MCF 10A (cell line): ENCODE data around the gene SMYD3. TPM values are rescaled to one million over a fixed set of nuclear protein-coding genes. Genes with fewer than 3 reads are reported as not detected.

ENCODE experiments used
- BruUV-seq: library from RNA; stranded (reverse); fragments of 400-500 nt; replicated peaks from 2 replicates; lab custom pipeline; 2021; lab: Mats Ljungman, UMichigan
- CTCF ChIA-PET: fragments of 300-600 bp; sonication (Branson Sonifier 250); formaldehyde crosslinking; extraction: SDS; loops from one replicate; lab custom pipeline; 2021; ENCODE audit warnings: antibody characterized with exemption, inconsistent platforms; lab: Yijun Ruan, JAX
- POLR2A ChIA-PET: fragments of 300-600, 350-650 bp; sonication (Branson Sonifier 250); formaldehyde crosslinking; extraction: SDS; loops from one replicate; lab custom pipeline; 2020; ENCODE audit warnings: antibody characterized with exemption, inconsistent platforms; lab: Yijun Ruan, JAX
- DNase-seq: peaks from one replicate; pipeline ENCODE4 v3.0.0-alpha.2; 2018; ENCODE audit not compliant: unreplicated experiment
- H3K27ac Mint-ChIP-seq: one replicate; pipeline ENCODE4 v1.8.0; 2022; ENCODE audit warnings: mild to moderate bottlenecking, low read depth, mixed read lengths; ENCODE audit not compliant: unreplicated experiment
- H3K27me3 Mint-ChIP-seq: one replicate; pipeline ENCODE4 v1.8.0; 2022; ENCODE audit warnings: mixed read lengths; ENCODE audit not compliant: insufficient read depth, unreplicated experiment
- H3K36me3 Mint-ChIP-seq: one replicate; pipeline ENCODE4 v1.8.0; 2022; ENCODE audit warnings: mild to moderate bottlenecking, moderate library complexity, mixed read lengths; ENCODE audit not compliant: insufficient read depth, unreplicated experiment
- H3K4me1 Mint-ChIP-seq: one replicate; pipeline ENCODE4 v1.8.0; 2022; ENCODE audit warnings: mixed read lengths; ENCODE audit not compliant: insufficient read depth, unreplicated experiment
- H3K4me3 Mint-ChIP-seq: one replicate; pipeline ENCODE4 v1.8.0; 2022; ENCODE audit warnings: mild to moderate bottlenecking, moderate library complexity, mixed read lengths; ENCODE audit not compliant: unreplicated experiment
- H3K9me3 Mint-ChIP-seq: one replicate; pipeline ENCODE4 v1.8.0; 2022; ENCODE audit warnings: mixed read lengths; ENCODE audit not compliant: unreplicated experiment
- intact Hi-C: fragments of 100-400 bp; cut with micrococcal nuclease; formaldehyde crosslinking; loops from 2 replicates; pipeline ENCODE4 v1.14.1; 2022
- total RNA-seq: library from RNA; stranded (reverse); gene quantifications from 2 replicates; pipeline ENCODE4 v1.2.3, GENCODE V29; 2022
- TF ChIP-seq, protein P1 (sequence below): fragments of 200-600 bp; IDR thresholded peaks from one replicate; pipeline ENCODE4 v1.8.0; 2022; ENCODE audit warnings: antibody characterized with exemption, mild to moderate bottlenecking; ENCODE audit not compliant: unreplicated experiment

Gene SMYD3
- total RNA-seq, 1 experiment from 2014 or later, result 26.9 TPM

DNA sequence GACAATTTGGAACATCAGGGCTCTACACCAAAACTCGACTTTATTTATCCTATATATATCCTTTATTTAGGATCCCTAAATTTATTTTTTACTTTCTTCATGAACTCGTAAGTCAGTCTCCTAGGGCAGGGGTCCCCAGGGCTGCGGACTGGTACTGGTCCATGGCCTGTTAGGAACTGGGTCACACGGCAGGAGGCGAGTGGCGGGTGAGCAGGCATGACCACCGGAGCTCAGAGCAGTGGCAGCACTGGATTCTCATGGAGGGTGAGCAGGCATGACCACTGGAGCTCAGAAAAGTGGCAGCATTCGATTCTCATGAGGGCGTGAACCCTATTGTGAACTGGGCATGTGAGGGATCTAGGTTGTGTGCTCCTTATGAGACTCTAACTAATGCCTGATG is 427.0 kb downstream of the SMYD3 start:
- BruUV-seq, result no TSS peak
- Mint-ChIP-seq H3K4me3 (no peak overlapping the region), H3K27me3 (no peaks in the 10 kb centered on the region), H3K9me3 (peaks cover 8% of the 10 kb centered on the region), H3K27ac (no peak overlapping the region), H3K36me3 (no peaks in the 10 kb centered on the region), H3K4me1 (no peaks in the 10 kb centered on the region)
- ChIA-PET POLR2A (interaction anchor here (2.0 kb wide), 1 partner anchor 12 kb away, joined by 5 read pairs; no protein-coding TSS in a partner anchor), CTCF (interaction anchor here (0.7 to 1.0 kb wide), 2 partner anchors 13 to 77 kb away, joined by 4 to 5 read pairs; no protein-coding TSS in a partner anchor)
- TF ChIP-seq, protein P1, sequence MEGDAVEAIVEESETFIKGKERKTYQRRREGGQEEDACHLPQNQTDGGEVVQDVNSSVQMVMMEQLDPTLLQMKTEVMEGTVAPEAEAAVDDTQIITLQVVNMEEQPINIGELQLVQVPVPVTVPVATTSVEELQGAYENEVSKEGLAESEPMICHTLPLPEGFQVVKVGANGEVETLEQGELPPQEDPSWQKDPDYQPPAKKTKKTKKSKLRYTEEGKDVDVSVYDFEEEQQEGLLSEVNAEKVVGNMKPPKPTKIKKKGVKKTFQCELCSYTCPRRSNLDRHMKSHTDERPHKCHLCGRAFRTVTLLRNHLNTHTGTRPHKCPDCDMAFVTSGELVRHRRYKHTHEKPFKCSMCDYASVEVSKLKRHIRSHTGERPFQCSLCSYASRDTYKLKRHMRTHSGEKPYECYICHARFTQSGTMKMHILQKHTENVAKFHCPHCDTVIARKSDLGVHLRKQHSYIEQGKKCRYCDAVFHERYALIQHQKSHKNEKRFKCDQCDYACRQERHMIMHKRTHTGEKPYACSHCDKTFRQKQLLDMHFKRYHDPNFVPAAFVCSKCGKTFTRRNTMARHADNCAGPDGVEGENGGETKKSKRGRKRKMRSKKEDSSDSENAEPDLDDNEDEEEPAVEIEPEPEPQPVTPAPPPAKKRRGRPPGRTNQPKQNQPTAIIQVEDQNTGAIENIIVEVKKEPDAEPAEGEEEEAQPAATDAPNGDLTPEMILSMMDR, result no peak
- no peak for DNase-seq
- intact Hi-C loops, result no loop called here

DNA sequence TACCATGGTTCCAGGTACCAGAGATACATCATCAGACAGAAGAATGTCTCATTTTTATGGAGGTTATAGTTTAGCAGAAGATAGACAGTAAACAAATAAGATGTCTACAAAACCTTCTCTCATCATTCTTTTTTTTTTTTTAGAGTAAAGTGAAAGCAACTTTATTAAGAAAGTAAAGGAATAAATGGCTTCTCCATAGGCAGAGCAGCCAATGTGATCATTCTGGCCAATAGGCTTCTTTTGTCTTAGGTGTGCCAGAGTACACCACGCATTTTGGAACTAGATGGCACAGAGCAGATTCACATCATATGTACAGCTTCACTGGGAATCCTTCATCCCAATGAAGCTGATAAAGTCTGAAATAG is 428.2 kb downstream of the SMYD3 start:
- Mint-ChIP-seq H3K36me3 (no peaks in the 10 kb centered on the region), H3K27me3 (no peaks in the 10 kb centered on the region), H3K9me3 (peaks cover 8% of the 10 kb centered on the region), H3K4me3 (no peak overlapping the region), H3K27ac (no peak overlapping the region), H3K4me1 (no peaks in the 10 kb centered on the region)
- ChIA-PET POLR2A (no interaction called here), CTCF (no interaction called here)
- intact Hi-C loops, result no loop called here
- no TSS peak for BruUV-seq
- TF ChIP-seq, protein P1, result no peak
- no peak for DNase-seq

DNA sequence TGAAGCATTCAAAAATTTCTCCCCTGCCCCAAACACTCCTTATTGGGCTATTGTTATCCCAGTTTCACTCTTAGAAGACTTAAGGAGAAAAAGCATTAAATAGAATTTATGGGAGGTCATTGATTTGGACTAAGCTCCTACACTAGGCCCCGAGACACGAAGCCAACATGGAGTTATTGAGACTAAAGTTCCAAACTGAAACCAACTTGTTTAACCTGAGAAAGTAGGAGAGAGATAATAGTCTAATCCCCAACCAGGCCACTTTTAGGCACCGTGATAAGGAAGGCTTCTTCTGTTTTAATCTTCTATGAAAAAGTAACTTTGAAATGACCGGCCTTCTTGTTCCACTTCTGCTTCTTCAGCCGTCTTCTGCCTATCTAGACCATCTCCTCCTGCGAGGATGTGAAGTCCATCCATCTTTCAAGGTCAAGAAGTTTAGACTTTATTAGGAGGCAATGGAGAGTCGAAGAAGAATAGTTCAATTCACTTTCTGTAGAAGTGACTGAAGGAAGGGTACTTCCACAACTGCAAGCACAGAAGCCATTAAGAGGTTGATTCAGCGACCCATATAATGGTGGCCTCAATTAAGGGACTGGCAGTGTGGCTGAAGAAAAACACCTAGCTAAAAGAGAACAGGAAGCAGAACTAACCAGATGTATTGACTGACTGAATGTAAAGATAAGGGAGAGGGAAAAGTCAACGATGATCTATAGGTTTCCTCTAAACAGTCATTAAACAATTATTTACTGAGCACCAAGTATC is 428.8 kb downstream of the SMYD3 start:
- no peaks in the 10 kb centered on the region for H3K4me1 Mint-ChIP-seq

DNA sequence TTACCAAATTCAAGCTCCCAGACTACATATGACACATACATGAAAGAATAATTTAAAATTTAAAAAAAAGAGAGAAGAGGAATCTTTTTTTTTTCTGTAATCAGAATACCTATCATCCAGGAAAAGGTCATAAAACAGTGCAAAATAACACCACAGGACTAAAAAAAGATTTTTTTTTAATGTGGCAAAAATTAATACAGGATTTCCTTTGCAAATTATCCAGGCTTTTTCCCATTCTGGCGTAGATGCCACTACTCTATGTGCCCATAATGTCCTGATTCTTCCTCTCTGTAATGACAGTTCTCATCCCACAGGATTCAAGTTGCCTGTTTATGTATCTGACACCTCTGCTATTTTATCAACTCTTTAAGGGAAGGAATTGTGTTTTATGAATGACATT is 429.6 kb downstream of the SMYD3 start:
- H3K9me3 Mint-ChIP-seq, result no peaks in the 10 kb centered on the region
- BruUV-seq, result no TSS peak
- DNase-seq, result no peak
- TF ChIP-seq, protein P1, result no peak
- ChIA-PET CTCF (interaction anchor here (0.6 to 0.7 kb wide), 4 partner anchors 63 to 420 kb away, joined by 3 to 5 read pairs (median 3); no protein-coding TSS in a partner anchor), POLR2A (no interaction called here)
- no peaks in the 10 kb centered on the region for H3K4me1 Mint-ChIP-seq
- no peaks in the 10 kb centered on the region for H3K36me3 Mint-ChIP-seq
- H3K27ac Mint-ChIP-seq, result no peak overlapping the region
- no peak overlapping the region for H3K4me3 Mint-ChIP-seq
- intact Hi-C loops, result no loop called here
- no peaks in the 10 kb centered on the region for H3K27me3 Mint-ChIP-seq

More for the DNA sequence above, 428.8 kb downstream of the SMYD3 start:
- Mint-ChIP-seq H3K36me3 (no peaks in the 10 kb centered on the region), H3K27me3 (no peaks in the 10 kb centered on the region), H3K4me3 (no peak overlapping the region), H3K9me3 (peaks cover 4% of the 10 kb centered on the region), H3K27ac (no peak overlapping the region)
- intact Hi-C loops, result no loop called here
- BruUV-seq, result no TSS peak
- no peak for DNase-seq
- ChIA-PET CTCF (interaction anchor here (0.6 to 0.7 kb wide), 2 partner anchors 86 to 418 kb away, joined by 3 to 5 read pairs; no protein-coding TSS in a partner anchor), POLR2A (no interaction called here)
- TF ChIP-seq, protein P1, result no peak
